NB4 (cell line): ENCODE data around the gene ETNPPL.

Experiments used
- CTCF ChIP-seq: IDR thresholded peaks from one replicate; pipeline ENCODE4 v1.5.1; 2012; ENCODE audit warnings: low read depth, low read length
- MAX ChIP-seq: IDR thresholded peaks from 2 replicates; pipeline ENCODE4 v1.6.1; 2011; ENCODE audit warnings: low read depth, low read length
- MYC ChIP-seq: IDR thresholded peaks from 2 replicates; pipeline ENCODE4 v1.6.1; 2011; ENCODE audit warnings: low read depth, low read length
- POLR2A ChIP-seq: IDR thresholded peaks from 2 replicates; pipeline ENCODE4 v1.6.1; 2011; ENCODE audit warnings: mild to moderate bottlenecking; ENCODE audit not compliant: insufficient read length; ENCODE audit errors: extremely low read depth

GRCh38 chr4:108772402-108772801 is 9.5 kb upstream of the ETNPPL start:
- TF ChIP-seq CTCF (no peak), POLR2A (no peak), MAX (no peak), MYC (no peak)
